GM19328 (cell line): ENCODE measurements around the gene RWDD2A.

Experiments
- ATAC-seq: cut with Tn5 transposase; IDR thresholded peaks from one replicate; pipeline ENCODE4 v1.9.1; 2021; ENCODE audit warnings: mild to moderate bottlenecking, moderate library complexity; ENCODE audit not compliant: unreplicated experiment

The RWDD2A gene

GRCh38 chr6:83198486-83199172 is 5.5 kb downstream of the RWDD2A start:
- no peak for ATAC-seq

GRCh38 chr6:83199173-83199862 is 6.2 kb downstream of the RWDD2A start:
- ATAC-seq = no peak

GRCh38 chr6:83199863-83200225 is 6.7 kb downstream of the RWDD2A start:
- no peak for ATAC-seq

GRCh38 chr6:83202031-83202430 is 8.9 kb downstream of the RWDD2A start:
- no peak for ATAC-seq

- peak; percentile 98 for ATAC-seq
Observed at GRCh38 chr6:83215131-83216047, 22.2 kb downstream of the RWDD2A start.

GRCh38 chr6:83216806-83217205 is 23.6 kb downstream of the RWDD2A start:
- no peak for ATAC-seq

GRCh38 chr6:83218646-83219045 is 25.5 kb downstream of the RWDD2A start:
- no peak for ATAC-seq

GRCh38 chr6:83220121-83220520 is 27.0 kb downstream of the RWDD2A start:
- no peak for ATAC-seq

- ATAC-seq = no peak
Observed at GRCh38 chr6:83221276-83221675, 28.1 kb downstream of the RWDD2A start.

GRCh38 chr6:83221889-83222479 is 28.8 kb downstream of the RWDD2A start:
- no peak for ATAC-seq

- no peak for ATAC-seq
Observed at GRCh38 chr6:83226517-83226916, 33.4 kb downstream of the RWDD2A start.

- ATAC-seq = no peak
Observed at GRCh38 chr6:83231146-83231545, 38.0 kb downstream of the RWDD2A start.

- no peak for ATAC-seq
Observed at GRCh38 chr6:83247471-83247870, 54.3 kb downstream of the RWDD2A start.
